Fibroblast of mammary gland (primary cell): ENCODE data around the gene SCP2.

Source experiments
- DNase-seq: peaks from one replicate; pipeline ENCODE4 v3.0.0-alpha.2; 2010; ENCODE audit warnings: low read depth
- H3K4me3 ChIP-seq: 2 replicates; pipeline ENCODE4 v1.5.1; 2011; ENCODE audit warnings: low read depth, mild to moderate bottlenecking, low read length, moderate library complexity; ENCODE audit not compliant: control insufficient read depth
- CTCF ChIP-seq: conservative IDR thresholded peaks from 2 replicates; pipeline ENCODE4 v1.5.1; 2011; ENCODE audit warnings: low read depth, low read length, inconsistent platforms; ENCODE audit not compliant: control insufficient read depth, insufficient read depth

Gene SCP2

GRCh38 chr1:53079251-53079650 lies 152.2 kb downstream of the SCP2 start:
- no peak for DNase-seq
- no peak overlapping the region for H3K4me3 ChIP-seq
- no peak for TF ChIP-seq CTCF

- TF ChIP-seq CTCF = no peak
- no peak overlapping the region for H3K4me3 ChIP-seq
- no peak for DNase-seq
Measured at GRCh38 chr1:53080041-53080440, 153.0 kb downstream of the SCP2 start.

GRCh38 chr1:53080769-53081168 lies 153.7 kb downstream of the SCP2 start:
- H3K4me3 ChIP-seq = no peak overlapping the region
- TF ChIP-seq CTCF = no peak
- no peak for DNase-seq

- no peak for TF ChIP-seq CTCF
- no peak overlapping the region for H3K4me3 ChIP-seq
- DNase-seq = no peak
Measured at GRCh38 chr1:53081384-53082066, 154.4 kb downstream of the SCP2 start.

GRCh38 chr1:53082826-53083455 lies 155.9 kb downstream of the SCP2 start:
- DNase-seq = no peak
- no peak overlapping the region for H3K4me3 ChIP-seq
- no peak for TF ChIP-seq CTCF

GRCh38 chr1:53083636-53084588 lies 156.8 kb downstream of the SCP2 start:
- no peak overlapping the region for H3K4me3 ChIP-seq
- no peak for TF ChIP-seq CTCF
- no peak for DNase-seq
